Epithelial cell of proximal tubule (primary cell): ENCODE data around the gene MUC6. TPM values are rescaled to one million over a fixed set of nuclear protein-coding genes. Genes with fewer than 3 reads are reported as not detected.

Experiments
- DNase-seq: peaks from one replicate; pipeline ENCODE4 v3.0.0-alpha.2; 2011; ENCODE audit warnings: low read depth
- H3K4me3 ChIP-seq: 2 replicates; pipeline ENCODE4 v1.5.1; 2011; ENCODE audit warnings: low read depth, mild to moderate bottlenecking, low read length
- total RNA-seq: library from RNA; depleted of rRNA; stranded (reverse); fragments of >200 nt; gene quantifications from 2 replicates; pipeline ENCODE4 v1.2.3, GENCODE V29; 2015
- TF ChIP-seq, protein P1 (sequence below): conservative IDR thresholded peaks from 2 replicates; pipeline ENCODE4 v1.5.1; 2012; ENCODE audit warnings: low read depth, mild to moderate bottlenecking, low read length

Gene MUC6
- total RNA-seq, 1 donor from 2014 or later = not detected

DNA sequence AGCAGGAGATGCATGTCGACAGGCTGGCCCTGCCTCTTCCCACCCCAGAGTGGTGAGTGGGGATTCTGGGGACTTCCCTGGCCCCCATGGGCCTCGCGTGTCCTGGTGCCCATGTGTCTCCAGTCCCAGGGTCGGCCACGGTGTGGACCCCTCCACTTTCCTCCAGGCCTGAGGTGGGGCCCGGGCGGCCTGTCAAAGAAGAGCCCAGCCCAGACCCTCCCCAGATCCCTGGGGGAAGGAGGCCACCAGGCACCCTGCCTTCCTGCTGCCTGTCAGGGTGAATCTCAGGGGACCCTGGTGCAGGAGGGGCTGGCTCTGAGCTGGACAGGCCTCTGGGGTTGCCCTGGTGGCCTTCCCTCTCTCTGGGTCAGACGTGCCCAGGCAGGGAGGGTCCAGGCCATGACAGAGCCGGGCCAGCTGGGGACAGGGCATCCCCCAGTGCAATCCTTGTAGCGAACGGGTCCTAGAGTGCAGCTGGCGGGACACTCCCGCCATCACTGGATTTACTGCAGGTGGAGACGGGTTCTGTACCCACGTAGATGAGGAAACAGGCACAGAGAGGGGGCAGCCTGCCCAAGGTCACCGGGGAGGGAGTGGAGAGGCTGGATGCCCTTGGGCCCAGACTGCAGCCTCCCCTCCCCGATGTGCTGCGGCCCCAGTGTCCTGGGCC, 13.5 kb upstream of the MUC6 start:
- DNase-seq = no peak
- TF ChIP-seq, protein P1, sequence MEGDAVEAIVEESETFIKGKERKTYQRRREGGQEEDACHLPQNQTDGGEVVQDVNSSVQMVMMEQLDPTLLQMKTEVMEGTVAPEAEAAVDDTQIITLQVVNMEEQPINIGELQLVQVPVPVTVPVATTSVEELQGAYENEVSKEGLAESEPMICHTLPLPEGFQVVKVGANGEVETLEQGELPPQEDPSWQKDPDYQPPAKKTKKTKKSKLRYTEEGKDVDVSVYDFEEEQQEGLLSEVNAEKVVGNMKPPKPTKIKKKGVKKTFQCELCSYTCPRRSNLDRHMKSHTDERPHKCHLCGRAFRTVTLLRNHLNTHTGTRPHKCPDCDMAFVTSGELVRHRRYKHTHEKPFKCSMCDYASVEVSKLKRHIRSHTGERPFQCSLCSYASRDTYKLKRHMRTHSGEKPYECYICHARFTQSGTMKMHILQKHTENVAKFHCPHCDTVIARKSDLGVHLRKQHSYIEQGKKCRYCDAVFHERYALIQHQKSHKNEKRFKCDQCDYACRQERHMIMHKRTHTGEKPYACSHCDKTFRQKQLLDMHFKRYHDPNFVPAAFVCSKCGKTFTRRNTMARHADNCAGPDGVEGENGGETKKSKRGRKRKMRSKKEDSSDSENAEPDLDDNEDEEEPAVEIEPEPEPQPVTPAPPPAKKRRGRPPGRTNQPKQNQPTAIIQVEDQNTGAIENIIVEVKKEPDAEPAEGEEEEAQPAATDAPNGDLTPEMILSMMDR = no peak
- no peak overlapping the region for H3K4me3 ChIP-seq

DNA sequence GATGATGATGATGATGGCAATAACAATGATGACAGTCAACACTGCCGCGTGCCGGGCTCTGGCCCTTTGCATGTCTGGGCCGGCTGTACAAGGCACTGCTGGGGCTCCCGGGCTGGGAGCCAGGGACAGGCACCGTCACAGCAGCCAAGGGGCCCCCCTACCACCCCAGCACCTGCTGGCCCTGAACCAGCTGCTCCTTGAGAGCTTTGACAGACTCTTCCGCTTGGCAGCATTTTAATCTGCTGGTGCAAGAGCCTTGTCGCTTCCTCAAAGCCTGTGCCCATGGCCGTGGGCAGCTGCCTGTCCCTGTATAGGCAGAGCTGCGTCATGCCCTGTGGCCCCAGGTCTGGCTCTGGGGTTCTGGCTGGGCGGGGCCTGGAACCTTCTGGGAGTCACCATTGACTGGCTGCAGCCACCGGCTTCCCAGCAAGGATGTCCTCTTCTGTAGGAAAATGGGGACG, 12.9 kb upstream of the MUC6 start:
- H3K4me3 ChIP-seq = no peak overlapping the region
- DNase-seq = no peak

DNA sequence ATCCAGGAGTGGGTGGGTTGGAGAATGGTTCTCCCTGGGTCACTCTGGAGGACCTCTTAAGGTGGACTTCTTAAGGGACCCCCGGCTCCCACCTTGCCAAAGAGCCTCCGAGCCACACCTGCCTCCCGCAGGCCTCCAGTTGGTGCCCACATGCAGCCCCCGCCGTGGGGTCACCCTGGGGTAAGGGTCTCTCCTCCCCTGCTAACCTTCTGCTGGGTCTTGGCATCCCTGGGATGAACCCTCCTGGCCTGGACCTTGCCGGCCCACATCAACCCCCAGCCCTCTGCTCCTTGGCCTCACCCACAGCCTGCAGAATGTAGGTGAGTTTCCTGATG, 12.5 kb upstream of the MUC6 start:
- no peak for DNase-seq
- H3K4me3 ChIP-seq = no peak overlapping the region
- TF ChIP-seq, protein P1 = no peak

More for the DNA sequence above, 12.9 kb upstream of the MUC6 start:
- TF ChIP-seq, protein P1 = no peak

DNA sequence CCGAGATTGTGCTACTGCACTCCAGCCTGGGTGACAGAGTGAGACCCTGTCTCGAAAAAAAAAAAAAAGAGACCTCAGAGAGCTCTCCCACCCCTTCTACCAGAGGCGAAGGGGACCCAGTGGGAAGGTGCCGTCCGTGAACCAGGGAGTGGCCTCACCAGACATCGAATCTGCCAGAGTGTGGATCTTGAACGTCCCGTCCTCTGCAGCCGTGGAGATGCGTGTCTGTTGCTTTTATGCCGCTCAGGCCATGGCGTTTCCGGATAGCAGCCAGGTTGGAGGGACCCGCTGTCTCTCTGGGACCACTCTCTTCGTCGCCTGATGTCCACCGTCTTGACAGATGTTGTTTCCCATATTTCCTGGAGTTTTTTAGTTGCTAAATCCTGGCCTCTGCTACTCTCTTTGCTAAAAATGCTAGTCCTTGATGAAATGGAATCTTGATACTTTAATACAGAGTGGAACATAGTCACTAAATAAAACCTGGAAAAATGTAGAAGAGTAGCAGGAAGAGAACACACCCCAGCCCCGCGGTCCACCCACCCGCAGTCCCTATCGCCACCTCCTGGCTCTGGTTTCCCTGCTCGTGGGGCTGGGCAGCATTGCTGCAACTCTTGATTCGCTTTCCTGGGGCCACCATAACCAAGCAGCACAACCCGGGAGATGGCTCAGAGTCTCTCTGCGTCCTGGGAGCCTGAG, 12.0 kb upstream of the MUC6 start:
- no peak overlapping the region for H3K4me3 ChIP-seq
- TF ChIP-seq, protein P1 = no peak
- no peak for DNase-seq

DNA sequence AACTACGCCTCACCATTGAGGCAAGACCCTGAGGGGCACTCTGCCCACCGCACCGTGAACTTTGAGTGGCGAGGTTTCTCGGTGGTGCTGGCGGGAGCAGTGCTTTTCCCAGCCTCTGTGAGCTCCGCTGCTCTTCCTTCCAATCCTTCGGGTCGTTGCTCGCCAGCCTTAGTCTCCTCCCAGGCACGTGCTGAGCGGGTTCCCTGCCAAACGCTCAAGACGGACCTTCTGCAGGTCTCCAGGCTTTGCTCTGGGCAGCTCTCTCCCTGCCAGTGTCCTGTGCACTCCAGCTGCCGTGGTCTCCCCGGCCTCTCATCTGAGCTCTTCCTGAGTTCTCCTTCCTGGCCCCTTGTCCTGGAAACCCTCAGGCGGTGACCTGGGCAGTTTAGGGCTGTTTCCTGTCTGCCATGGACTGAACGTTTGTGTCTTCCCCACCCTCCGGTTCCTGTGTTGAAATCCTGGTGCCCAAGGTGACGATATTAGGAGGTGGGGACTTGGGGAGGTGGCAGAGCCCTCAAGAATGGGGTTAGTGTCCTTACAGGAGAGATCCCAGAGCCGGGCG, 11.2 kb upstream of the MUC6 start:
- no peak overlapping the region for H3K4me3 ChIP-seq
- no peak for DNase-seq
- TF ChIP-seq, protein P1 = no peak

DNA sequence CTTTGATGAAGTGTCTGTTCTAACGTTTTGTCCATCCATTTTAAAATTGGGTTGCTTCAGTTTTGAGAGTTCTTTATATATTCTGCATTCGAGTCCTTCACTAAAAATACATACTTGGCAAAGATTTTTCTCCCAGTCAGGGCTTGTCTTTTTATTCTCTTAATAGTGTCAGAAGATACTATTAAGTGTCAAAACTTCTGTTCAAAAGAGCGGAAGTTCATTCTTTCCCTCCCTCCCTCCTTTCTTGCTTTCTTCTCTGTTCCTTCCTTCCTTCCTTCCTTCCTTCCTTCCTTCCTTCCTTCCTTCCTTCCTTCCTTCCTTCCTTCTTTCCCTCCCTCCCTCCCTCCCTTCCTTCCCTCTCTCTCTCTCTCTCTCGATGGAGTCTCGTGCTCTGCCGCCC, 7.6 kb upstream of the MUC6 start:
- no peak overlapping the region for H3K4me3 ChIP-seq
- TF ChIP-seq, protein P1 = no peak

More for the DNA sequence above, 7.6 kb upstream of the MUC6 start:
- DNase-seq = no peak
